SH-SY5Y (cell line): ENCODE measurements around the gene MAMDC2.

ENCODE experiments used
- GATA2 ChIP-seq: IDR thresholded peaks from 2 replicates; pipeline ENCODE4 v1.6.1; 2011; ENCODE audit warnings: mild to moderate bottlenecking, low read depth, low read length
- GATA3 ChIP-seq: IDR thresholded peaks from 2 replicates; pipeline ENCODE4 v1.6.1; 2011; ENCODE audit warnings: low read depth, mild to moderate bottlenecking, low read length, moderate library complexity

DNA sequence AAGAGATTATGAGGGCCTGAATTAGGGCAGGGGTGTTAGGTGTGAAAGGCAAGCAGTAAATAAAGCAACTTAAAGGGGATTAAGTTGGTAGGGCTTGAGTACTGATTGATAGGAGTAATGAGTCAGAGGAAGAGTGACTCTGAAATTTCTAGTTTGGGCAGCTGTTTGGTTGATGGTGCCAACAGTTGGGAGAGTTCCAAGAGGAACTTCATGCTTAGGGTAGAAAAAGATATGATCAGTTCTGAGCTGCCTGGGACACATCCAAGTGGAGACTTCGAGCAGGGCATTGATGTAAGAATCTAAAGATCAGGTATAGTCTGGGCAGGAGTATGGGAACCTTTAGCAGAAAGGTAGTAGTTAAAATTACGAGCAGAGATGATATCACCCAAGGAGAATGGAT, 10.2 kb downstream of the MAMDC2 start:
- TF ChIP-seq GATA2, result no peak
- TF ChIP-seq GATA3, result no peak
